ENCODE data around the gene MRM3. TPM values are rescaled to one million over a fixed set of nuclear protein-coding genes. Genes with fewer than 3 reads are reported as not detected.
"Not testable (repeated sequence)": the region's sequence is repeated elsewhere in the genome, so short reads cannot be mapped to it uniquely, and the experiment has no call there.

MRM3 gene
- total RNA-seq, 5 donors from 2014 or later (not counting 1 experiment from before 2014, with no cell fraction given), result 23.0 to 34.1 (median 25.6) TPM

GRCh38 chr17:802901-803881, 21.0 kb downstream of the MRM3 start:
- no peak overlapping the region for H3K4me3 ChIP-seq (ENCODE audit: control insufficient read depth in 1 of 2, extremely low read depth in 1 of 2, low read length in 1 of 2)
- no peak overlapping the region for H3K27ac Mint-ChIP-seq
- no peaks in the 10 kb centered on the region for H3K9me3 Mint-ChIP-seq
- WGBS (ENCODE audit: insufficient coverage), result 78% methylated on average over 33 of the region's 37 CpGs
- DNase-seq (no peak), ATAC-seq (replicated peaks in 1 of 4) (no peak)
- H3K36me3 Mint-ChIP-seq, result no peaks in the 10 kb centered on the region
- H3K27me3 Mint-ChIP-seq, result peaks cover 0 to 2% of the 10 kb centered on the region in 2 donors
- POLR2A ChIA-PET, result no interaction called here
- no peaks in the 10 kb centered on the region for H3K36me3 ChIP-seq (ENCODE audit: control insufficient read depth in 2 of 2, extremely low read depth in 1 of 2, insufficient read depth in 1 of 2, low read length in 1 of 2)
- H3K4me1 ChIP-seq (ENCODE audit: control insufficient read depth in 1 of 2, extremely low read depth in 1 of 2, insufficient read depth in 2 of 2, low read length in 2 of 2), result no peaks in the 10 kb centered on the region
- H3K4me1 Mint-ChIP-seq, result no peaks in the 10 kb centered on the region
- no peak overlapping the region for H3K27ac ChIP-seq (ENCODE audit: low read length)
- CTCF ChIA-PET, result no interaction called here
- H3K9me3 ChIP-seq, result no peaks in the 10 kb centered on the region
- H3K4me3 Mint-ChIP-seq, result no peak overlapping the region
- H3K27me3 ChIP-seq (replicated peaks in 1 of 2; ENCODE audit: control insufficient read depth in 2 of 2, extremely low read depth in 1 of 2, insufficient read depth in 2 of 2, low read length in 1 of 2), result peaks cover 0 to 38% of the 10 kb centered on the region in 2 experiments

GRCh38 chr17:804541-805435, 22.6 kb downstream of the MRM3 start:
- no peak for DNase-seq
- no peak overlapping the region for H3K4me3 ChIP-seq (ENCODE audit: control insufficient read depth in 1 of 2, extremely low read depth in 1 of 2, low read length in 1 of 2)
- no peak for ATAC-seq (replicated peaks in 1 of 4)
- ChIA-PET CTCF (no interaction called here), POLR2A (no interaction called here)
- no peaks in the 10 kb centered on the region for H3K36me3 Mint-ChIP-seq
- H3K27me3 ChIP-seq (replicated peaks in 1 of 2; ENCODE audit: control insufficient read depth in 2 of 2, extremely low read depth in 1 of 2, insufficient read depth in 2 of 2, low read length in 1 of 2), result peaks cover 0 to 43% of the 10 kb centered on the region in 2 experiments
- H3K27me3 Mint-ChIP-seq, result peaks cover 0 to 13% of the 10 kb centered on the region in 2 donors
- no peak overlapping the region for H3K4me3 Mint-ChIP-seq
- no peak overlapping the region for H3K27ac ChIP-seq (ENCODE audit: low read length)
- no peaks in the 10 kb centered on the region for H3K4me1 ChIP-seq (ENCODE audit: control insufficient read depth in 1 of 2, extremely low read depth in 1 of 2, insufficient read depth in 2 of 2, low read length in 2 of 2)
- no peaks in the 10 kb centered on the region for H3K4me1 Mint-ChIP-seq
- WGBS (ENCODE audit: insufficient coverage), result 88% methylated on average over 29 of the region's 41 CpGs
- H3K9me3 Mint-ChIP-seq, result no peaks in the 10 kb centered on the region
- no peaks in the 10 kb centered on the region for H3K36me3 ChIP-seq (ENCODE audit: control insufficient read depth in 2 of 2, extremely low read depth in 1 of 2, insufficient read depth in 1 of 2, low read length in 1 of 2)
- H3K27ac Mint-ChIP-seq, result no peak overlapping the region
- no peaks in the 10 kb centered on the region for H3K9me3 ChIP-seq

GRCh38 chr17:805886-806285, 23.7 kb downstream of the MRM3 start:
- 84% methylated on average over 9 of the region's 23 CpGs for whole genome bisulfite sequencing (ENCODE audit: insufficient coverage)
- H3K4me3 Mint-ChIP-seq; H3K4me1 Mint-ChIP-seq; CTCF ChIA-PET; H3K27ac ChIP-seq (ENCODE audit: low read length); H3K9me3 ChIP-seq; H3K4me3 ChIP-seq (ENCODE audit: control insufficient read depth in 1 of 2, extremely low read depth in 1 of 2, low read length in 1 of 2); ATAC-seq (replicated peaks in 1 of 4); H3K27ac Mint-ChIP-seq; H3K9me3 Mint-ChIP-seq; H3K4me1 ChIP-seq (ENCODE audit: control insufficient read depth in 1 of 2, extremely low read depth in 1 of 2, insufficient read depth in 2 of 2, low read length in 2 of 2); H3K36me3 ChIP-seq (ENCODE audit: control insufficient read depth in 2 of 2, extremely low read depth in 1 of 2, insufficient read depth in 1 of 2, low read length in 1 of 2); H3K36me3 Mint-ChIP-seq; POLR2A ChIA-PET; DNase-seq: not testable (repeated sequence)
- peaks cover 0 to 16% of the 10 kb centered on the region in 2 donors for H3K27me3 Mint-ChIP-seq
- H3K27me3 ChIP-seq (replicated peaks in 1 of 2; ENCODE audit: control insufficient read depth in 2 of 2, extremely low read depth in 1 of 2, insufficient read depth in 2 of 2, low read length in 1 of 2), result peaks cover 0 to 43% of the 10 kb centered on the region in 2 experiments

GRCh38 chr17:806346-806745, 24.2 kb downstream of the MRM3 start:
- no peak for ATAC-seq (replicated peaks in 1 of 4)
- Histone ChIP-seq H3K4me3 (ENCODE audit: control insufficient read depth in 1 of 2, extremely low read depth in 1 of 2, low read length in 1 of 2) (no peak overlapping the region), H3K9me3 (no peaks in the 10 kb centered on the region), H3K36me3 (ENCODE audit: control insufficient read depth in 2 of 2, extremely low read depth in 1 of 2, insufficient read depth in 1 of 2, low read length in 1 of 2) (no peaks in the 10 kb centered on the region), H3K4me1 (ENCODE audit: control insufficient read depth in 1 of 2, extremely low read depth in 1 of 2, insufficient read depth in 2 of 2, low read length in 2 of 2) (no peaks in the 10 kb centered on the region), H3K27ac (ENCODE audit: low read length) (no peak overlapping the region), H3K27me3 (replicated peaks in 1 of 2; ENCODE audit: control insufficient read depth in 2 of 2, extremely low read depth in 1 of 2, insufficient read depth in 2 of 2, low read length in 1 of 2) (peaks cover 0 to 44% of the 10 kb centered on the region in 2 experiments)
- no peak for DNase-seq
- no peak overlapping the region for H3K4me3 Mint-ChIP-seq
- H3K27ac Mint-ChIP-seq, result no peak overlapping the region
- 90% methylated on average over 8 of the region's 13 CpGs for WGBS (ENCODE audit: insufficient coverage)
- ChIA-PET CTCF (no interaction called here), POLR2A (no interaction called here)
- H3K36me3 Mint-ChIP-seq, result no peaks in the 10 kb centered on the region
- H3K4me1 Mint-ChIP-seq, result no peaks in the 10 kb centered on the region
- H3K27me3 Mint-ChIP-seq, result peaks cover 0 to 16% of the 10 kb centered on the region in 2 donors
- H3K9me3 Mint-ChIP-seq, result no peaks in the 10 kb centered on the region

- POLR2A ChIA-PET, result no interaction called here
- Histone ChIP-seq H3K36me3 (ENCODE audit: control insufficient read depth in 2 of 2, extremely low read depth in 1 of 2, insufficient read depth in 1 of 2, low read length in 1 of 2) (no peaks in the 10 kb centered on the region), H3K4me3 (ENCODE audit: control insufficient read depth in 1 of 2, extremely low read depth in 1 of 2, low read length in 1 of 2) (no peak overlapping the region), H3K9me3 (no peaks in the 10 kb centered on the region), H3K4me1 (ENCODE audit: control insufficient read depth in 1 of 2, extremely low read depth in 1 of 2, insufficient read depth in 2 of 2, low read length in 2 of 2) (no peaks in the 10 kb centered on the region), H3K27me3 (replicated peaks in 1 of 2; ENCODE audit: control insufficient read depth in 2 of 2, extremely low read depth in 1 of 2, insufficient read depth in 2 of 2, low read length in 1 of 2) (peaks cover 0 to 46% of the 10 kb centered on the region in 2 experiments), H3K27ac (ENCODE audit: low read length) (no peak overlapping the region)
- ATAC-seq (replicated peaks in 1 of 4), result no peak
- no peak overlapping the region for H3K4me3 Mint-ChIP-seq
- no peak overlapping the region for H3K27ac Mint-ChIP-seq
- H3K9me3 Mint-ChIP-seq, result no peaks in the 10 kb centered on the region
- H3K36me3 Mint-ChIP-seq, result no peaks in the 10 kb centered on the region
- peaks cover 0 to 16% of the 10 kb centered on the region in 2 donors for H3K27me3 Mint-ChIP-seq
- CTCF ChIA-PET, result no interaction called here
- DNase-seq, result no peak
- WGBS (ENCODE audit: insufficient coverage), result 81% methylated on average over 22 of the region's 33 CpGs
- no peaks in the 10 kb centered on the region for H3K4me1 Mint-ChIP-seq
These were observed 24.8 kb downstream of the MRM3 start for GRCh38 chr17:806781-807522.

Data from T-cell (primary cell).